ENCODE data around the gene MDM1.

The MDM1 gene

DNA sequence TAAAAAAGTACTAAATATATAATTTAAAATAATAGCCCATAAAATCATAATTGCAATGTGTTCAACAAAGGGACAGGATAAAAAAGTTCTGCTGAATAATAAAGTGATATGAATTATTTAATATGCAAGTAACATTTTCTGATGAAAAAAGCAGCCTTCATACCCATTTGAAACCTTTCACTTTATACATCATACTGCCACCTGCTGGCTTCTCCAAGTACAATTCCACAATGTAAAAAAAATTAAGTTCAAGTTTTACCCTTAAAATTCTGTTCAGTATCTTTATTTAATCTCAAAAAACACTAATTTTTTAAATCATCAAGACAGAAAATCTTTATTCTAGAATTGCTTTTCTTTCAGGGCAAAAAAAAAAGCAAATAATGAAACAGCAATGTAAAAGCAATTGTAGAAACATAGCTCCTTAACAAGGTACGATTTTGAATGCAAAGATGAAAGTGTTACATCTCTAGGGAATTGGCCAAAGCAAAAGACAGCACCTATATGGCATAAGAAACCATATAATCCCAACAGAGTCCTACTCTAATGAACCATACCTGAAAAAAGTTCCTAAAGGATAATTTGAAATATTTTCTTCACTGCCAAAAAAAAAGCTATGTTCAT lies 15.0 kb downstream of the MDM1 start:
- Histone ChIP-seq H3K27me3 (ENCODE audit: insufficient read depth, low read length) (no peaks in the 10 kb centered on the region), H3K9me3 (ENCODE audit: insufficient read depth, low read depth, low read length) (no peaks in the 10 kb centered on the region), H3K9ac (ENCODE audit: low read depth, low read length) (no peak overlapping the region), H3K4me3 (ENCODE audit: low read length) (no peak overlapping the region), H3K36me3 (ENCODE audit: insufficient read depth, low read length) (peaks cover 48% of the 10 kb centered on the region), H3K27ac (ENCODE audit: low read depth, low read length) (no peak overlapping the region), H3K4me1 (ENCODE audit: insufficient read depth, low read length) (no peaks in the 10 kb centered on the region)
- 92% methylated on average over 1 of the region's 1 CpG for whole genome bisulfite sequencing

- Histone ChIP-seq H3K9me3 (ENCODE audit: insufficient read depth, low read depth, low read length) (no peaks in the 10 kb centered on the region), H3K4me3 (ENCODE audit: low read length) (no peak overlapping the region), H3K4me1 (ENCODE audit: insufficient read depth, low read length) (no peaks in the 10 kb centered on the region), H3K36me3 (ENCODE audit: insufficient read depth, low read length) (peaks cover 64% of the 10 kb centered on the region), H3K27ac (ENCODE audit: low read depth, low read length) (no peak overlapping the region), H3K9ac (ENCODE audit: low read depth, low read length) (no peak overlapping the region), H3K27me3 (ENCODE audit: insufficient read depth, low read length) (no peaks in the 10 kb centered on the region)
- 92% methylated on average over 2 of the region's 2 CpGs for WGBS
These were observed 21.8 kb downstream of the MDM1 start for GRCh38 chr12:68310370-68310769.

DNA sequence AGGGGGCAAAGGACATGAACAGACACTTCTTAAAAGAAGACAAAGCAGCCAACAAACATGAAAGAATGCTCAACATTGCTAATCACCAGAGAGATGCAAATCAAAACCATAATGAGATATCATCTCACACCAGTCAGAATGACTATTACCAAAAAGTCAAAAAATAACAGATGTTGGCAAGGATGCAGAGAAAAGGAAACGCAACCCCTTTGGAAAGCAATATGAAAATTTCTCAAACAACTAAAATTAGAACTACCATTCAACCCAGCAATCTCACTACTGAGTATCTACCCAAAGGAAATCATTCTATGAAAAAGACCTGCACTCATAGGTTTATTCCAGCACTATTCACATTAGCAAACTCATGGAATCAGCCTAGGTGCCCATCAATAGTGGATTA lies 25.6 kb downstream of the MDM1 start:
- peaks cover 43% of the 10 kb centered on the region for H3K36me3 ChIP-seq (ENCODE audit: insufficient read depth, low read length)
- WGBS = 100% methylated on average over 1 of the region's 1 CpG
- H3K4me3 ChIP-seq (ENCODE audit: low read length) = no peak overlapping the region
- H3K27me3 ChIP-seq (ENCODE audit: insufficient read depth, low read length) = no peaks in the 10 kb centered on the region
- no peaks in the 10 kb centered on the region for H3K9me3 ChIP-seq (ENCODE audit: insufficient read depth, low read depth, low read length)
- H3K27ac ChIP-seq (ENCODE audit: low read depth, low read length) = no peak overlapping the region
- H3K4me1 ChIP-seq (ENCODE audit: insufficient read depth, low read length) = no peaks in the 10 kb centered on the region
- no peak overlapping the region for H3K9ac ChIP-seq (ENCODE audit: low read depth, low read length)

DNA sequence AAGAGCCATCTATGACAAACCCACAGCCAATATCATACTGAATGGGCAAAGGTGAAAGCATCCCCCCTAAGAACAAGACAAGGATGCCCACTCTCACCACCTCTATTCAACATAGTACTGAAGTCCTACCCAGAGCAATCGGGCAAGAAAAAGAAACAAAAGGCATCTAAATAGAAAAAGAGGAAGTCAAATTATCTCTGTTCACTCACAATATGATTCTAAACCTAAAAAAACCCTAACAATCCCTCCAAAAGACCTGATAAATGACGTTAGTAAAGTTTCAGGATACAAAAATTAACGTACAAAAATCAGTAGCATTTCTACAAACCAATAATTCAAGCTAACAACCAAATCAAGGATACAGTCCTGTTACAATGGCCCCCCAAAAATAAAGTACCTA lies 26.9 kb downstream of the MDM1 start:
- Histone ChIP-seq H3K4me1 (ENCODE audit: insufficient read depth, low read length) (no peaks in the 10 kb centered on the region), H3K27me3 (ENCODE audit: insufficient read depth, low read length) (no peaks in the 10 kb centered on the region), H3K4me3 (ENCODE audit: low read length) (no peak overlapping the region), H3K9ac (ENCODE audit: low read depth, low read length) (no peak overlapping the region), H3K36me3 (ENCODE audit: insufficient read depth, low read length) (peaks cover 38% of the 10 kb centered on the region), H3K9me3 (ENCODE audit: insufficient read depth, low read depth, low read length) (no peaks in the 10 kb centered on the region), H3K27ac (ENCODE audit: low read depth, low read length) (no peak overlapping the region)
- 91% methylated on average over 3 of the region's 3 CpGs for WGBS

DNA sequence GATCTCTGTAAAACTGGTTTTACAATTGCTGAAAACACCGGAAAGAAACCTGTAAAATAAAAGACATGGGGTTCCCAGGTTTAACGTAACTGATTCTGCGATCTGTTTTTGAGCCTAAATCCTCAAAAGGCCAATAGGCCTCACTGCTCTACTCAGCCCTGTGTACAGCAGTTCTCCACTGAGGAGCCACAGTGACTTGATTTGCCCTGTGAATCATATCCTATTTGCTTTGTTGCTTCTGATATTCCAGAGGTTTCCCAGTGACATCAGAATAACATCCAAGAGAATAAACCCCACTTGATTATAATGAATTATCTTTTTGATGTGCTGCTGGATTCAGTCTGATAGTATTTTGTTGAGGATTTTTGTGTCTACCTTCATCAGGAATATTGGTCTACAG lies 27.5 kb downstream of the MDM1 start:
- WGBS = 94% methylated on average over 3 of the region's 3 CpGs

DNA sequence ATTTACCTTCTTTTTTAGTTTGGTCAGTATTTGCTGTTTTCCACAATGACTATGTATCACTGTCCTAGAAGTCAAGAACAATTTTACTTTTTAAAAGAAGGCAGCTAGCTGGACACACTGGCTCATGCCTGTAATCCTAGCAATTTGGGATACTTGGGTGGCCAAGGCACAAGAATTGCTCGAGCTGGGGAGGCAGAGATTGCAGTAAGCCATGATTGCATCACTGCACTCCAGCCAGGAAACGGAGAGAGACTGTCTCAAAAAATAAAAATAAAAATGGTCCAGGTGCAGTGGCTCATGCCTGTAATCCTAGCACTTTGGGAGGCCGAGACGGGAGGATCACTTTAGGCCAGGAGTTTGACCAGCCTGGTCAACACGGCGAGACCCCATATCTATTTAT lies 28.3 kb downstream of the MDM1 start:
- H3K27me3 ChIP-seq (ENCODE audit: insufficient read depth, low read length) = no peaks in the 10 kb centered on the region
- no peaks in the 10 kb centered on the region for H3K4me1 ChIP-seq (ENCODE audit: insufficient read depth, low read length)
- no peak overlapping the region for H3K9ac ChIP-seq (ENCODE audit: low read depth, low read length)
- no peak overlapping the region for H3K27ac ChIP-seq (ENCODE audit: low read depth, low read length)
- peaks cover 24% of the 10 kb centered on the region for H3K36me3 ChIP-seq (ENCODE audit: insufficient read depth, low read length)
- H3K4me3 ChIP-seq (ENCODE audit: low read length) = no peak overlapping the region
- H3K9me3 ChIP-seq (ENCODE audit: insufficient read depth, low read depth, low read length) = no peaks in the 10 kb centered on the region
- WGBS = 92% methylated on average over 6 of the region's 6 CpGs

More for the DNA sequence above, 27.5 kb downstream of the MDM1 start:
- Histone ChIP-seq H3K27me3 (ENCODE audit: insufficient read depth, low read length) (no peaks in the 10 kb centered on the region), H3K4me3 (ENCODE audit: low read length) (no peak overlapping the region), H3K9ac (ENCODE audit: low read depth, low read length) (no peak overlapping the region), H3K36me3 (ENCODE audit: insufficient read depth, low read length) (peaks cover 32% of the 10 kb centered on the region), H3K27ac (ENCODE audit: low read depth, low read length) (no peak overlapping the region; the same call in 1 of the 2 replicates), H3K4me1 (ENCODE audit: insufficient read depth, low read length) (no peaks in the 10 kb centered on the region), H3K9me3 (ENCODE audit: insufficient read depth, low read depth, low read length) (no peaks in the 10 kb centered on the region)

GRCh38 chr12:68297929-68298328 lies 34.2 kb downstream of the MDM1 start:
- Histone ChIP-seq H3K4me1 (ENCODE audit: insufficient read depth, low read length) (no peaks in the 10 kb centered on the region), H3K4me3 (ENCODE audit: low read length) (no peak overlapping the region), H3K27ac (ENCODE audit: low read depth, low read length) (no peak overlapping the region), H3K9me3 (ENCODE audit: insufficient read depth, low read depth, low read length) (no peaks in the 10 kb centered on the region), H3K27me3 (ENCODE audit: insufficient read depth, low read length) (no peaks in the 10 kb centered on the region), H3K9ac (ENCODE audit: low read depth, low read length) (no peak overlapping the region), H3K36me3 (ENCODE audit: insufficient read depth, low read length) (peaks cover 19% of the 10 kb centered on the region; the same call in 1 of the 2 replicates)
- WGBS = 93% methylated on average over 4 of the region's 4 CpGs

DNA sequence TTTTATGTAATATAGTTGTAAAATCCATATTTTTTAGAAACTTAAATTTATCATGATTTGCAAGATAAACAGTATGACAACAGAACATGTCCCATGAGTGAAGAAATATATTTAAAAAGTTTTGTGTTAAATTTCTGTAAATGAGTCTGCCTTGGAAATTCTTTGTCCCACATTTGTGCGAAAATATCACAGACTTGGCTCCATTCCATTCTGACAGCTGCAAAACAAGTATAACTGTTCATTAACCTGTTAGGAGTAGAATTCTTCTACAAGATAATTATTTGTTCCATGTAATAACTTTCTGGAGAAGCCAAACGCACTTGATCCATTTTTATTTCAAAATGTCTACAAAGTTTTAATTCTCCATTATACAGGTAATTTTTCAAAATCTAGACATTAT lies 37.9 kb downstream of the MDM1 start:
- Histone ChIP-seq H3K36me3 (ENCODE audit: insufficient read depth, low read length) (no peaks in the 10 kb centered on the region), H3K9me3 (ENCODE audit: insufficient read depth, low read depth, low read length) (no peaks in the 10 kb centered on the region), H3K4me1 (ENCODE audit: insufficient read depth, low read length) (no peaks in the 10 kb centered on the region; the same call in 1 of the 2 replicates), H3K27me3 (ENCODE audit: insufficient read depth, low read length) (no peaks in the 10 kb centered on the region), H3K27ac (ENCODE audit: low read depth, low read length) (no peak overlapping the region), H3K9ac (ENCODE audit: low read depth, low read length) (no peak overlapping the region), H3K4me3 (ENCODE audit: low read length) (no peak overlapping the region)
- 95% methylated on average over 2 of the region's 2 CpGs for WGBS

DNA sequence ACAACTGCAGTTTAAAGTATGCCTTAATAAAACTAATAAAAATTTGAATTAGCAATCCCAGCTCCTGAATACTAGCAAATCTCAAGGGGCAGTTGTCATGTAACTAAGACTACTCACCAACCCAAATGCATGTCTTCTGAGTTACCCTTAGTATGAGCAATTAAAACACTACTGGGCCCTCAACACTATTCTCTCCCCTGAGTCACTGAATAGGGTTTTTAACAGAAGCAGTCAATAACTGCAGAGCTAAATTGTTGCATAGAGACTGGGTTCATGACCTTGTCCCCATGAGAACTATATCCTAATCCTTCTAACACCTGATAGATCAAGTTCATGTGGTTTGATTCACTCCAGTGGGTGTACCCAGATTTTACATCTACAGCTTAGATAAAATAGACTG lies 38.8 kb downstream of the MDM1 start:
- Histone ChIP-seq H3K9ac (ENCODE audit: low read depth, low read length) (no peak overlapping the region), H3K4me3 (ENCODE audit: low read length) (no peak overlapping the region), H3K9me3 (ENCODE audit: insufficient read depth, low read depth, low read length) (no peaks in the 10 kb centered on the region), H3K4me1 (ENCODE audit: insufficient read depth, low read length) (no peaks in the 10 kb centered on the region; the same call in 1 of the 2 replicates), H3K27ac (ENCODE audit: low read depth, low read length) (no peak overlapping the region), H3K27me3 (ENCODE audit: insufficient read depth, low read length) (no peaks in the 10 kb centered on the region), H3K36me3 (ENCODE audit: insufficient read depth, low read length) (no peaks in the 10 kb centered on the region)

DNA sequence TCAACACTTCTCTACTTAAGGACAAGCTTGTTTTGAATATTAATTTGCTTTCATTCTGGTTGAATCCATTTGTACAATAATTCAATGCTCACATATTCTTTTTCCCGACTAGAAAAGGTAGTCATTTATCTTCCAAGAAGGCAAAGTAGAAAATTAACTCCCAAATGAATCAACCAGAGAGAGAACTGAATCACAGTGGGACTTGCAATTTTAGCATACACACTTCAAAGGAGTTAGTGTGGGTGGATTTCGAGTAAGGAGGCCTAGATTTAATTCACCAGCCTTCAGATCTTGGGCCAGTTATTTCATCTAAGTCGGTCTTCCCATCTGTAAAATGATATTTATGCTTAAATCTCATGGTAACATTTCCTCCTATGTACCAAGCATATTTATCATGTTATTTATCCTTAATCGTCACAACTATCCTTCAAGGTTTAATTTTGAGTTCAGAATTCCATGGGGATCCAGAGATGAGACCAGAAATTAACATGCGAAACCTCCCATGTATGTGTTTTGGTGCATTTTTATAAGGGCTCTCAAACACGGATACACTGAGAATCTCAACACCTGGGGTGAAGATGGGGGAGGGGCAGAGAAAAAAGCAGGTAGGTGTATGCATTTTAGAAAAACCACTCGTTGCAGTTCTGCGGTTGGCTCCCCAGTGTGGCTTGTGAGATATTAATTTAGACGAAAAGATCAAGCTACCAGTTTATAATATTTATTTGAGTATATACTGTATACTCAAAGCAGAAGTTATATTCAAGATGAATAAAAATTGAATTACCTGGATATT lies 39.8 kb downstream of the MDM1 start:
- Histone ChIP-seq H3K27ac (ENCODE audit: low read depth, low read length) (no peak overlapping the region), H3K4me3 (ENCODE audit: low read length) (no peak overlapping the region), H3K9ac (ENCODE audit: low read depth, low read length) (no peak overlapping the region), H3K9me3 (ENCODE audit: insufficient read depth, low read depth, low read length) (no peaks in the 10 kb centered on the region), H3K36me3 (ENCODE audit: insufficient read depth, low read length) (no peaks in the 10 kb centered on the region), H3K27me3 (ENCODE audit: insufficient read depth, low read length) (no peaks in the 10 kb centered on the region), H3K4me1 (ENCODE audit: insufficient read depth, low read length) (no peaks in the 10 kb centered on the region; the same call in 1 of the 2 replicates)
- 94% methylated on average over 5 of the region's 9 CpGs for WGBS

- H3K9ac ChIP-seq (ENCODE audit: low read depth, low read length) = no peak overlapping the region
- H3K27me3 ChIP-seq (ENCODE audit: insufficient read depth, low read length) = no peaks in the 10 kb centered on the region
- WGBS = 87% methylated on average over 4 of the region's 4 CpGs
- no peaks in the 10 kb centered on the region; the same call in 1 of the 2 replicates for H3K4me1 ChIP-seq (ENCODE audit: insufficient read depth, low read length)
- H3K36me3 ChIP-seq (ENCODE audit: insufficient read depth, low read length) = no peaks in the 10 kb centered on the region
- H3K9me3 ChIP-seq (ENCODE audit: insufficient read depth, low read depth, low read length) = no peaks in the 10 kb centered on the region
- no peak overlapping the region for H3K27ac ChIP-seq (ENCODE audit: low read depth, low read length)
- no peak overlapping the region for H3K4me3 ChIP-seq (ENCODE audit: low read length)
These were observed 40.6 kb downstream of the MDM1 start for GRCh38 chr12:68291396-68292036.
